Choroid plexus epithelial cell (primary cell): Measurements from ENCODE around the gene KRTAP21-1.
"Not testable (repeated sequence)": the region's sequence is repeated elsewhere in the genome, so short reads cannot be mapped to it uniquely, and the experiment has no call there.

Source experiments
- DNase-seq: peaks from one replicate; pipeline ENCODE4 v3.0.0-alpha.2; 2010; ENCODE audit warnings: low read depth
- H3K4me3 ChIP-seq: 2 replicates; pipeline ENCODE4 v1.5.1; 2011; ENCODE audit warnings: low read depth, mild to moderate bottlenecking, control low read depth, low read length, moderate library complexity
- TF ChIP-seq, protein P1 (sequence below): conservative IDR thresholded peaks from 2 replicates; pipeline ENCODE4 v1.5.1; 2011; ENCODE audit warnings: low read depth, mild to moderate bottlenecking, control low read depth, inconsistent platforms, low read length, moderate library complexity

Gene KRTAP21-1

DNA sequence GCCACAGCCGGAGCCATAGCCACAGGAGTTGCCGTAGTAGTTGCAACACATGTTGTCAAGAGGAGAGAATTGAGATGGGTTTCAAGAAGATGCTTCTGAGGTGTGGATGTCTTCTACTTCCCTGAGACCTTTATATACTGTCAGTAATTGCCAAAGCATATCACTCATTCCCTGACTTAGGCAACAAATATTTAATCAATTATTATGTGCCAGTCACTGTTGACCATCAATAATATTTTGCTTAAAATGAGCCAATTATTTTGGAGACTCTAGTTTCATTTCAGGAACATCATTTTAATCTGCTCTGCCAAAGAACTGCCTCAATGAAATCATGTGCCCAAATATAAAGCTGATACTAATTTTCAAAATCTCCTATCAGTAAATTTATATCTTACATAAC, at the start of gene KRTAP21-1:
Gene KRTAP21-1 (minus strand): TSS at position 101 of the 400 bp plus-strand sequence. CDS start 50 bp downstream, at position 51.
- not testable (repeated sequence) for H3K4me3 ChIP-seq, DNase-seq

DNA sequence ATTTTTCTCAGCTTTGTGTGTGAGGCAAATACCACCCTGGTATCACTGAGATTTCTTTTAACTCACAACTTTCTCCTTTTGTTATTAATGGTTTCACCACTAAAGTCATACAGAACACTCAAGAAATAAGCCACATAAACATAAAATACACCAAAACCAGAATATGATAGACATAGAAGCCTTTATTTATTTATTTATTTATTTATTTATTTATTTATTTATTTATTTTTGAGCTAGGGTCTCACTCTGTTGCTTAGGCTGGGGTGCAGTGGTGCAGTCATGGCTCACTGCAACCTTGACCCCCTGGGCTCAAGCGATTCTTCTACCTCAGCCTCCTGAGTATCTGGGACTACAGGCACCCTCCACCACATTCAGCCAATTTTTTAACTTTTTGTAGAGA, 45.4 kb upstream of the KRTAP21-1 start:
- TF ChIP-seq, protein P1, sequence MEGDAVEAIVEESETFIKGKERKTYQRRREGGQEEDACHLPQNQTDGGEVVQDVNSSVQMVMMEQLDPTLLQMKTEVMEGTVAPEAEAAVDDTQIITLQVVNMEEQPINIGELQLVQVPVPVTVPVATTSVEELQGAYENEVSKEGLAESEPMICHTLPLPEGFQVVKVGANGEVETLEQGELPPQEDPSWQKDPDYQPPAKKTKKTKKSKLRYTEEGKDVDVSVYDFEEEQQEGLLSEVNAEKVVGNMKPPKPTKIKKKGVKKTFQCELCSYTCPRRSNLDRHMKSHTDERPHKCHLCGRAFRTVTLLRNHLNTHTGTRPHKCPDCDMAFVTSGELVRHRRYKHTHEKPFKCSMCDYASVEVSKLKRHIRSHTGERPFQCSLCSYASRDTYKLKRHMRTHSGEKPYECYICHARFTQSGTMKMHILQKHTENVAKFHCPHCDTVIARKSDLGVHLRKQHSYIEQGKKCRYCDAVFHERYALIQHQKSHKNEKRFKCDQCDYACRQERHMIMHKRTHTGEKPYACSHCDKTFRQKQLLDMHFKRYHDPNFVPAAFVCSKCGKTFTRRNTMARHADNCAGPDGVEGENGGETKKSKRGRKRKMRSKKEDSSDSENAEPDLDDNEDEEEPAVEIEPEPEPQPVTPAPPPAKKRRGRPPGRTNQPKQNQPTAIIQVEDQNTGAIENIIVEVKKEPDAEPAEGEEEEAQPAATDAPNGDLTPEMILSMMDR, result no peak
- no peak overlapping the region for H3K4me3 ChIP-seq
- no peak for DNase-seq

DNA sequence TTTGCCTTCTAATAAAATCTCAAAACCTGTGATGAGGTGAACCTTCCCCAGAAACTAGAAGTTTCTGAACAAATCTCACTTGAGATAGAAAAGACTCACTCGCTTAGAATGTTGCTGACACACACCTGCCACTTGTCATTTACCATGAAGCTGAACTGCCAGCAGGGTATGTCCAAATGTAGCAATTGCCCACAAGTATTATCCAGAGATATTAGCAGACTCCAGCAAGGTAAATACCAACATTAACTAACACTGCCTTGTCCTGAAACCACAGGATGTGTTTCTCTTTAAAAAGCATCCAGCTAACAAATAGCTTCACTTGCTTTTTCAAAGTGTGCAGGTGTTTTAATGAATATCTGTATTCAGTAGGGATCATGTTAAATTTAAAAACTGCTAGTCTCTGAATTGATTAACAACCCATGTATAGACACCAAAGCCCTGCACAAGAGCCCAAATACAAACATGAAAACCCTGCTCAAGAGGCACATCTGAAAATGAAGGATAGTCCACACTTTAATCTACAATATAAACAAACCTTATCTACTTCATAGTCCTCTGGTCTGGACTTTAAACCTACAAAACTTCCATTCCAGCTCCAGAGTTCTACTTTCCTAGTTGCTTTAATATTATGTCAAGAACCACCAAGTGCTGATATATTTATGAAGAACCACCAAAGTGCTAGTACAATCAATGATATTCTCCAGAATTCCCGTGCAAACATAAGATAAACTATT, 38.5 kb upstream of the KRTAP21-1 start:
- DNase-seq, result no peak
- TF ChIP-seq, protein P1, result no peak
- no peak overlapping the region for H3K4me3 ChIP-seq

DNA sequence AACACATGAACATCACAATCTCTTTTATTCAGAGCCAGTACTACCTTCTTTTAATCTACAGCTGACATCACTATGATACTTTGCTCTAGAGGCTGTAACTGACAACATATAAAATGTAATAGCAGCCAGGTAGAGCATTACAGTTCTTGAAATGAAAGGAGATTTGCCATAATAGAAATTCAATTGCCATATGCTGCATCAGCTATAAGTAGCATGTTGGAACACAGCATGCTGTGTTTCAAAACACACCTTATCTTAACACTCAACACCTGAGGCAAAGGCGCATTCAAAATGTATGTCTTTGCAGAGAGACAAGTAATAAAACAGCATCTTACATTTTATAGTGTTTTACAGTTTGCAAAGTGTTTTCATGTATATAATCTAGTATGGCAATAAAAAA, 24.0 kb upstream of the KRTAP21-1 start:
- TF ChIP-seq, protein P1, result no peak

DNA sequence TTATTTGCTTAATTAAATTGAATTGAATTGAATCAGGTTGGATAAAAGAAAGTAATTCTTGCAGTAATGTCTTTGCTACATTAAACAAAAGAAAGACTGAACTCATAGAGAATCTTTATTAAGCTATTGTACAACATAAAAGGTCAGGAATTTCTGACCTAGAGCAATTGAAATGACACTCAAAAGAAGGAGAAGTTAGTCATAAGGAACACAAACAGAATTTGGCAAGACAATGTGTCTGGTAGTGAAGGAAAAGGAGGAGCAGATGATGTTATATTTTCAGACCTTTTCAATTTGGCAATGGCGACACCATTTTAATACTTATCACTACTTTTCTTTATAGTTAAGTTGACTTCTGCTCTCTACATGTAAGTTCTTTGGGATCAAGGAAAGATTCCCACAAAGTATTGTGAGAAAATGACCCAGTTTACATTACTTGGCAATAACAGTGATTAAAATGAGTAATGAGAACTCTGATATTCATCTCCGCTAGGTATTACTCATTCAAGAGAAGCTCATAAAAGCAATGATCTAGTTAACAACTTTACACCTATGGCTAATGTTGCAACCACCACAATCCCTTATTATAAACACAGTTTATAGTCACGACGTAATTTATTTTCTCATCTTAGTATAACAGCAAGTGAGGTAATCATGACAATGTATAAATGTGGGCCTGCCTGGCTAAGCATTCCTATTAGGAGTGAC, 14.7 kb upstream of the KRTAP21-1 start:
- no peak overlapping the region for H3K4me3 ChIP-seq
- DNase-seq, result no peak
- TF ChIP-seq, protein P1, result no peak

More for the DNA sequence above, 24.0 kb upstream of the KRTAP21-1 start:
- DNase-seq, result no peak
- no peak overlapping the region for H3K4me3 ChIP-seq

DNA sequence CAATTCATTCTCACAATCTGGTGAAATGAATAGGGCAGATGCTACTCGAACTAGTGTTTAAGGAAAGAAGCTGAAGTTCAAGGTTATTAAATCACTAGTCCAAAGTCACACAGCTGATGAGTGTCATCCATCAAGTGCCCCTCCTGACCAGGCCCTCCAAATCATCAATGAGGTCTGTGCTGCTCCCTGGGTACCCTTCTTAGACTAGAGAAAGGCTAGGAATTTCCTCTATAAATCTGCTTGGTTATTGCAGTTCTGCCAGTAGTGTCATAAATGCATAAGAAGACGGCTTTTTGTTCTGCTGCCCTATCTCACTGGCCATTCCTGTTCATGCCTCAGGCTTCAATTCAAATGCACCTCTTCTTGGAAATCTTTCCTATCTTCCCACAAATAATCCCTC, 5.5 kb upstream of the KRTAP21-1 start:
- no peak overlapping the region for H3K4me3 ChIP-seq
- TF ChIP-seq, protein P1, result no peak
- no peak for DNase-seq

DNA sequence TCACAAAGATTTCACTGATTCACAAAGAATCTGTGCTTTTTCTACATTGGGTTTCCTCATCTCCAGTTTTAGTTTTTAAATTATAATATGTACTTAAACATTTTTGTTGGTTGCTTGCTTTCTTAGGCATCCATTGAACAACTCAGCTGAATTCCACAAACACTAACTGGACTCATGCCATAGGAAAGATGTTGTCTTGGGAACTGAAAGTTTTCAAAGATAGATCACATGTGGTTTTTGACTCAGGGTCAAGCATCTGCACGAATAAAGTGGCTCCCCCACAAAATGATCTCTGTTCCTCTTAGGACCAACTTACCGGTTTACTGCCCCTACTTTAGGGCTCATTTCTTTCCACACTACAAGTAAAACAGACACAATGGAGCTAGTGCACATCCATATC, 3.1 kb upstream of the KRTAP21-1 start:
- no peak overlapping the region for H3K4me3 ChIP-seq
- DNase-seq, result no peak
- TF ChIP-seq, protein P1, result no peak
